Naive thymus-derived CD8-positive, alpha-beta T cell (primary cell): ENCODE results near the gene TMEM95. TPM values are rescaled to one million over a fixed set of nuclear protein-coding genes. Genes with fewer than 3 reads are reported as not detected.
A peak's percentile ranks its signal among the peaks of the same experiment; 100 is the strongest.

Experiments used
- ATAC-seq, 2 donors: fragments of 150-1000 bp; cut with Tn5 transposase in 1 of 2; sonication (Bioruptor Pico), chemical (Tn5 transposase) in 1 of 2; 1 replicate in 1 of 2; 2 replicates in 1 of 2; pipeline ENCODE4 v1.10.0; 2021; ENCODE audit warnings: mild to moderate bottlenecking in 2 of 2, moderate library complexity in 2 of 2
- POLR2A ChIA-PET: fragments of 350-600 bp; sonication (Branson Sonifier 250); formaldehyde crosslinking; loops from one replicate; lab custom pipeline; 2021; ENCODE audit warnings: antibody characterized with exemption; lab: Charles Lee
- DNase-seq, 10 donors: peaks; one replicate each; pipeline versions ENCODE4 v3.0.0 to v3.0.0-alpha.2; 2020 to 2022
- H3K27ac Mint-ChIP-seq, 10 donors: one replicate each; pipeline ENCODE4 v1.8.0; 2020 to 2022; ENCODE audit warnings: mild to moderate bottlenecking in 10 of 10, mixed read lengths in 10 of 10, moderate library complexity in 4 of 10, inconsistent platforms in 1 of 10
- H3K27me3 Mint-ChIP-seq, 5 donors: one replicate each; pipeline ENCODE4 v1.8.0; 2021 to 2022; ENCODE audit warnings: mixed read lengths in 5 of 5
- H3K36me3 Mint-ChIP-seq, 3 donors: one replicate each; pipeline ENCODE4 v1.8.0; 2020 to 2022; ENCODE audit warnings: mixed read lengths in 3 of 3, mild to moderate bottlenecking in 2 of 3, inconsistent platforms in 1 of 3
- H3K4me1 Mint-ChIP-seq, 4 donors: one replicate each; pipeline ENCODE4 v1.8.0; 2021 to 2022; ENCODE audit warnings: mixed read lengths in 4 of 4
- H3K4me3 Mint-ChIP-seq, 10 donors: one replicate each; pipeline ENCODE4 v1.8.0; 2020 to 2022; ENCODE audit warnings: mild to moderate bottlenecking in 10 of 10, mixed read lengths in 10 of 10, moderate library complexity in 6 of 10, inconsistent platforms in 1 of 10
- H3K9me3 Mint-ChIP-seq, 9 donors: one replicate each; pipeline ENCODE4 v1.8.0; 2020 to 2022; ENCODE audit warnings: mixed read lengths in 9 of 9, mild to moderate bottlenecking in 3 of 9, inconsistent platforms in 1 of 9, moderate library complexity in 1 of 9
- polyA plus RNA-seq, 3 donors: library from polyadenylated mRNA; unstranded; fragments of 300-500 nt; fragmentation: Illumina TruSeq; gene quantifications; one replicate each; pipeline ENCODE4 v1.2.3, GENCODE V29; 2021
- total RNA-seq, 8 experiments: library from RNA in 2 of 8; stranded (reverse) in 2 of 8; gene quantifications; one replicate each; pipeline ENCODE4 v1.2.3 and lab custom pipeline; 2021 to 2026

Gene TMEM95, protein sequence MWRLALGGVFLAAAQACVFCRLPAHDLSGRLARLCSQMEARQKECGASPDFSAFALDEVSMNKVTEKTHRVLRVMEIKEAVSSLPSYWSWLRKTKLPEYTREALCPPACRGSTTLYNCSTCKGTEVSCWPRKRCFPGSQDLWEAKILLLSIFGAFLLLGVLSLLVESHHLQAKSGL
- total RNA-seq (not detected), polyA plus RNA-seq (not detected), total RNA-seq (lab: John Stamatoyannopoulos, UW) (0 to 0.19 (median 0.04) reads per million in 6 experiments)

DNA sequence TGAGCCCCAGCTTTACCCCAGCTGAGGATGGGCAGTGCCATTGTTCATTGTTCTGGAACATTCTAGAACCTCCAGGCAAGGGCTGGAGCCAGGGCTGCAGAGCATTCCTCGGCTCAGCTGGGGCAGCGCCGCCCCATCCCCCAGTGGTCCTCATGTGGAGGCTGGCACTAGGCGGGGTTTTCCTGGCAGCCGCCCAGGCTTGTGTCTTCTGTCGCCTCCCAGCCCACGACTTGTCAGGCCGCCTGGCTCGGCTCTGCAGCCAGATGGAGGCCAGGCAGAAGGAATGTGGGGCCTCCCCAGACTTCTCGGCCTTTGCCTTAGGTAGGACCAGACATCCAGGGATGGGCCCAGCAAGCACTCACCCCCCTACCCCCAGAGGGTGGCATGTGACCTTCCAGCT, at the start of gene TMEM95:
Gene TMEM95 (plus strand): TSS at position 104 of the 400 bp plus-strand sequence. CDS start 49 bp downstream, at position 153.
- no peak for DNase-seq
- Mint-ChIP-seq H3K4me3 (peak within 1 kb of the TSS in 5 of 10 donors; percentile 7 to 60 (median 18)), H3K4me1 (peaks cover 13 to 52% (median 40%) of the 10 kb centered on the region in 4 donors), H3K27ac (peak within 1 kb of the TSS in 9 of 10 donors; percentile 29 to 91 (median 80)), H3K36me3 (peaks cover 0 to 11% (median 0%) of the 10 kb centered on the region in 3 donors), H3K27me3 (no peaks in the 10 kb centered on the region), H3K9me3 (no peaks in the 10 kb centered on the region)
- POLR2A ChIA-PET: interaction anchor here (0.6 to 5.1 kb wide), 14 partner anchors 18 to 234 kb away, joined by 3 to 65 read pairs (median 4); partner anchors contain the start of genes ACAP1, FGF11, GPS2 and TMEM102
- no peak for ATAC-seq

DNA sequence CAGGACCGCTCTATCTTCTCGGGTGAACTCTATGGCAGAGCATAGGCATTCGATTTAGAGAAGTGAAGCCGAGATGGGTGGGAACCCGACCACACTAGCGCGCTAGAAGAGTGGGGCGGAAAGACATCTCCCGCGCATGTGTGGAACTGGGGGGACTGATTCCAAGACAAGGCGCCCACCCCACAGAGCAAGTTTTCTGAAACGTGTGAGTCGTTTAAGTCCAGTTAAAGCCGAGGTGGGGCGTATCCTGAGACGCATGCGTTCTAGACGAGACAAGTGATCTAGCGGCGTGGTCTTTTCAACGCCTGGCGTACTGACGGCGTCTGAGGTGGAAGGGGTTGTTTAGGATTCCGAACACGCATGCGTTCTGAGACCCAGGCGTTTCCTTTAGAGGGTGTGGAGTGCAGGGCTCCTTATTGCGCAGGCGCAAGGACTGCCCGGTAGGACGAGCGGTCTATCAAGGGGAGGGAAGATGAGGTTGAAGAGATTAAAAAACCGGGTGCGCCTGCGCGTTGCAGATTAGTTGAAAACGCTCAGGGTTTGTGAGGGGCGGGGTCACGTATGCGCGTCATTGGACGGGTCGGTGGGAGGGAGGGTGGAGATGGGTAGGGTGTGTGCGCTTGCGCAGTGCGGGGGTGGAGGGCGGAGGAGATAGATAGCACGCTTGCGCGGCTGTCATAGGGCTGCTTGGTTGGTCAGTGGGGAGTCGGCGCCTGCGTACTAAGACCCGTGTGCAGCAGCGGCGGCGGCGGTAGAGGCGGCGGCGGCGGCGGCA, 47.9 kb upstream of the TMEM95 start, which contains the start of gene EIF5A:
Gene EIF5A (plus strand): TSS at position 718 of the 775 bp plus-strand sequence. CDS start 2,008 bp downstream, outside the sequence.
- H3K4me1 Mint-ChIP-seq: peaks cover 23 to 40% (median 37%) of the 10 kb centered on the region in 4 donors
- peak within 1 kb of the TSS; percentile 90 to 99 (median 96) for H3K4me3 Mint-ChIP-seq
- peak within 1 kb of the TSS; percentile 96 to 100 (median 99) for H3K27ac Mint-ChIP-seq
- H3K36me3 Mint-ChIP-seq: peaks cover 17 to 36% (median 24%) of the 10 kb centered on the region in 3 donors
- H3K27me3 Mint-ChIP-seq: peaks cover 0 to 4% (median 0%) of the 10 kb centered on the region in 5 donors
- POLR2A ChIA-PET: interaction anchor here (0.7 to 14.2 kb wide), 4 partner anchors 8 to 852 kb away, joined by 4 to 168 read pairs (median 10); partner anchors contain the start of genes ACAP1, GPS2 and NEURL4
- H3K9me3 Mint-ChIP-seq: no peaks in the 10 kb centered on the region
- DNase-seq: peak; percentile 98 to 100 (median 100)
- ATAC-seq: peak; percentile 68 to 70

DNA sequence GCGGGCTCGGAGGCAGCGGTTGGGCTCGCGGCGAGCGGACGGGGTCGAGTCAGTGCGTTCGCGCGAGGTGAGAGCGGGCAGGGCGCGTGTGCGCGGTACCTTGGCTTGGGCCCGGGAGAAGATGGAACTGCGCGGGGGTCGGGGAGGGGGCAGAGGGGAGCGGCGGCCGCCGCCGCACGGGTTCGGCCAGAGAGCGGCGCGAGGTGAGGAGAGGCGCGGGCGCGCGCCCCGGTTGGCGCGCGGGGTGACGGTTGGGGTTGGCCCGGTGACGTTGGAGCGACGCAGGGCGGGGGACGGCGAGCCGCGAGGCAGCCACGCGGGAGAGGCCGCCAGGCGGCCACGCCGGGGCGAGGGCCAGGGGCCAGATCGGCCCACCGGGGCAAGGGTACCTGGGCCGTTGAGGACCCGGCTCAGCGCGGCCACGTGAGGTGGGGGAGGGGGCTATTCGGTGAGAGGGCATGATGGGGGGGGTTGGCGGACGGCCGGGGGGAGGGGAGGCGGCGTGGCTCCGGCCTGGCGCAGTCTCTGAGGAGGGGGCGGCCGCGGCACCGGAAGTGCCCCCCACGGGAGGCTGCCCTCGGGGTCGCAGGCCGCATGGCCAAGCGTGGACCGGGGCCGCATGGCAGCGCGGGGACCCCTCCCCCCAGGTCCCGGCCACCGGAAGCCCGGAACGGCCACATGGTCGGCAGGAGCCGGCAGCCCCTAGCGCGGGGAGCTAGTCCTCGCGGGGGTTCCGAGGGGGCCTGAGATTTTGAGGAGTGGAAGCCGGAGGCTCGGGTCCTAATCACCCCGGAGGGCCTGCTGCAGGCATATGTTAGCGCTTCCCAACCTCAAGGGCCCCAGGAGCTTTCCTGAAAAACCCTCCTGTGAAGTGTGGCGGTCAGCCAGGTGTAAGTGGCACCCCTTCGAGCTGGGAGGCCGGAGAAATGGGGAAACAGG, 47.0 kb upstream of the TMEM95 start:
- Mint-ChIP-seq H3K4me1 (peaks cover 25 to 49% (median 45%) of the 10 kb centered on the region in 4 donors), H3K27ac (peak overlapping the region; percentile 96 to 100 (median 99)), H3K36me3 (peaks cover 17 to 45% (median 24%) of the 10 kb centered on the region in 3 donors), H3K27me3 (peaks cover 0 to 4% (median 0%) of the 10 kb centered on the region in 5 donors), H3K9me3 (no peaks in the 10 kb centered on the region), H3K4me3 (peak overlapping the region; percentile 90 to 99 (median 96))
- ATAC-seq: peak; percentile 2 to 4
- POLR2A ChIA-PET: interaction anchor here (0.6 to 14.2 kb wide), 18 partner anchors 12 to 378 kb away, joined by 3 to 168 read pairs (median 4); partner anchors contain the start of genes ACAP1, NEURL4, PHF23 and PLSCR3
- peak in 9 of 10 donors; percentile 41 to 81 (median 62) for DNase-seq

DNA sequence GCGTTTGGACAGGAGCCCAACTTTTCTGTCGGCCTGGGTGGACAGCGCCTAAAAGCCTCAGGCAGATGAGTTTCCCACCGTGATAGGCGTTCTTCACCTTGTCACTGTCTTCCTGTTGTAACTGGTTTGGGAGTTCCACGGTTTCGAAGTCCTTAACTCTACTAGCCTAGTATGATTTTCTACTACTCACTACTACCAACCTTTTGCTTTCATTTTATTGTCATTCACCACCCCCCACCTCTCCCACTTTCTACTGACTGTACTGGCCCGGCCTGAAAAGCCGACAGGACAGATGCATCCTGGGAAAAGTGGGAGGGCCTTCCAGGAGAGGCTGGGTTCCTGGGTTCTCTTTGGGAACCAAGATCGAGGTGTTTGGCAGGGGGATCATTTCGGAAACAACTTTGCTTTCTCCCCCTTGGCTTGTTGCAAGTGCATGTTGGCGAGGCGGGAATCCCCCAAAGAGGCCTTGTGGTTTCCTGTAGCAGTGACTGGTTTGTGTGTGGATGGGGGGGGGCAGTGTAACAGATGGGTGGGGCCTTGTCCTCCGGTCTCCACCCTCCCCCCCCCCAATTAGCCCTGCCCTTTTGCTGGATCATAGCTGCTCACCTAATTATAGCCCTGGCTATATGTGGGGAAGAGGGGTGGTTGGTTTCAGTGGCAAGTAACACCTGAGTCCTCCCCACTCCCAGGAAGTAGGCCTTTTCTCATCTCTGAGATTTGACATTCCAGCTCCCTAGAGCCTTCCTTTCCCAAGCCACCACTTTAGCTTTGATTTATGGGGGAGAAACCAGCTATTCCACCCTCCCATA, 46.1 kb upstream of the TMEM95 start:
- Mint-ChIP-seq H3K4me3 (peak overlapping the region; percentile 90 to 99 (median 96)), H3K27me3 (peaks cover 0 to 4% (median 0%) of the 10 kb centered on the region in 5 donors), H3K4me1 (peaks cover 26 to 57% (median 54%) of the 10 kb centered on the region in 4 donors), H3K9me3 (no peaks in the 10 kb centered on the region), H3K27ac (peak overlapping the region; percentile 95 to 100 (median 99)), H3K36me3 (peaks cover 17 to 54% (median 27%) of the 10 kb centered on the region in 3 donors)
- POLR2A ChIA-PET: interaction anchor here (0.6 to 14.2 kb wide), 23 partner anchors 9 to 377 kb away, joined by 3 to 168 read pairs (median 4); partner anchors contain the start of genes ACAP1, NEURL4, PHF23 and PLSCR3
- ATAC-seq (peak; percentile 26 to 40), DNase-seq (peak; percentile 64 to 95 (median 90))

DNA sequence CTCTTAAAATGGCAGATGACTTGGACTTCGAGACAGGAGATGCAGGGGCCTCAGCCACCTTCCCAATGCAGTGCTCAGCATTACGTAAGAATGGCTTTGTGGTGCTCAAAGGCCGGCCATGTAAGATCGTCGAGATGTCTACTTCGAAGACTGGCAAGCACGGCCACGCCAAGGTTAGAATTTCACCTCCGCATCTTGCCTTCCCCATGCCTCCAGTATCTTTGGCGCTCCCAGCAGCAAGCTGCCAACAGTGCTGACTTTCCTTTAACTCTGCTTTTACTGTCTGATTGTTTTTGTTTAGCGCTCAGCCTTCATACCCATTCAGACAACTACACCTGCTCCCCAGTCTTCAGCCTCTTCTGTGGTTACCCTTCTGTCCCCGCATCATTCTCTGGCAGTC, 45.3 kb upstream of the TMEM95 start:
- peaks cover 17 to 59% (median 27%) of the 10 kb centered on the region in 3 donors for H3K36me3 Mint-ChIP-seq
- H3K9me3 Mint-ChIP-seq: no peaks in the 10 kb centered on the region
- peaks cover 31 to 65% (median 60%) of the 10 kb centered on the region in 4 donors for H3K4me1 Mint-ChIP-seq
- ATAC-seq (no peak), DNase-seq (no peak)
- POLR2A ChIA-PET: interaction anchor here (0.6 to 14.2 kb wide), 14 partner anchors 8 to 263 kb away, joined by 3 to 168 read pairs (median 4); partner anchors contain the start of genes ACAP1, NEURL4, SLC2A4 and TMEM102
- H3K27ac Mint-ChIP-seq: peak overlapping the region; percentile 95 to 100 (median 99)
- peaks cover 0 to 4% (median 0%) of the 10 kb centered on the region in 5 donors for H3K27me3 Mint-ChIP-seq
- H3K4me3 Mint-ChIP-seq: peak overlapping the region; percentile 90 to 99 (median 96)

DNA sequence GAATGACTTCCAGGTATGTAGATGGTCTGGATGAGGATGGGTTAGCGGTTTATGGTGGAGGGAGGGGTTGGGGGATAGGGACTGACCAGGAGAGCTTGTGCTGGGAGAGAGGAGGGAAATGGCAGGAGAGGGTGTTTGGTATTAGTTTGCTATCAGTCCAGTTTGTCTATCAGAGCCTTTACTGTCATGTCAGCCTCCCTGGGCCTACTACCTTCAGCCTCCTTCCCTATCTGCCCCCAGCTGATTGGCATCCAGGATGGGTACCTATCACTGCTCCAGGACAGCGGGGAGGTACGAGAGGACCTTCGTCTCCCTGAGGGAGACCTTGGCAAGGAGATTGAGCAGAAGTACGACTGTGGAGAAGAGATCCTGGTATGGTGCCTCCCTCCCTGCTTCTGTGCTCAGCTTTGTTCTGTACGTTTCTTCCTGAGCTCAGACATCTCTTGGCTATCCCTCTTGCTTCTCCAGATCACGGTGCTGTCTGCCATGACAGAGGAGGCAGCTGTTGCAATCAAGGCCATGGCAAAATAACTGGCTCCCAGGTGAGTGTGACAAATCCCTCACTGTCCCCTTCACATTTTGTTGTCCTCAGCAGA, 43.7 kb upstream of the TMEM95 start:
- no peak for DNase-seq
- H3K9me3 Mint-ChIP-seq: no peaks in the 10 kb centered on the region
- H3K27ac Mint-ChIP-seq: peak overlapping the region; percentile 19 to 100 (median 99)
- H3K4me3 Mint-ChIP-seq: peak overlapping the region in 8 of 10 donors; percentile 18 to 93 (median 71)
- POLR2A ChIA-PET: interaction anchor here (2.9 to 14.2 kb wide), 4 partner anchors 10 to 39 kb away, joined by 11 to 168 read pairs (median 84); partner anchors contain the start of genes ACAP1 and NEURL4
- peaks cover 17 to 62% (median 27%) of the 10 kb centered on the region in 3 donors for H3K36me3 Mint-ChIP-seq
- H3K4me1 Mint-ChIP-seq: peaks cover 37 to 73% (median 66%) of the 10 kb centered on the region in 4 donors
- peaks cover 0 to 4% (median 0%) of the 10 kb centered on the region in 5 donors for H3K27me3 Mint-ChIP-seq
- ATAC-seq: no peak

DNA sequence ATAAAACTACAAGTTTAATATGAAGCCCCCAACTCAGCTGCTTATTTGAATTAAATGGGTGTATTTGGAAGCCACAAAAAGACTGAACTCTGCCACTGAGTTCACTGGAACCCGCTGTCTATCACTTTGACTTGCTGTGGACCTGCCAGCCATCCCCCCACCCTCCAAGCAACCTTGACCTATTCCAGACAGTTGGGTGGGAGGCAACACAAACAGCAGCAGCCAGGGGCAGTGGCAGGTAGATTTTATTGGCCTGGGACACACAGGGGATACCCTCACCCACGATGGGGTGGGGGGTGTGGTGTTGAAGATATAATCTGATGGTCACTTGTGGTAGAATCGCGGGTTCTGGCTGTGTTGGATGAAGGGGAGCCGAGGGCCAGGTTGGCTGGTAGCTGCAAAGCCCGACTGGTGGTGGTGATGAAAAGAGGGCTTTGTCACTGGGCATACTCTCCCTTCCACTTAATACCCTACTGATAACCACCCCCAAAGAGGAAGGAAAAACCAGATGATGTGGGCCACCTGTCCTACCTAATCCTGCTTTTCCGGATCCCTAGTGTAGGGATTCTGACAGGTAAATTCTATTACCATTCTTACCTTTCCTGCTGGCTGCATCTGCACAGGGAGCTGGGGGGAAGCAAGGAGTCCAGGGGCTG, 42.4 kb upstream of the TMEM95 start:
- Mint-ChIP-seq H3K27ac (peak overlapping the region; percentile 81 to 97 (median 92)), H3K36me3 (peaks cover 17 to 67% (median 27%) of the 10 kb centered on the region in 3 donors), H3K9me3 (no peaks in the 10 kb centered on the region), H3K4me1 (peaks cover 37 to 77% (median 65%) of the 10 kb centered on the region in 4 donors), H3K27me3 (no peaks in the 10 kb centered on the region), H3K4me3 (peak overlapping the region; percentile 7 to 95 (median 78))
- no peak for DNase-seq
- no peak for ATAC-seq
- POLR2A ChIA-PET: interaction anchor here (0.9 to 14.2 kb wide), 10 partner anchors 9 to 61 kb away, joined by 3 to 168 read pairs (median 6); partner anchors contain the start of genes ACAP1, CLDN7, CTDNEP1 and ELP5

DNA sequence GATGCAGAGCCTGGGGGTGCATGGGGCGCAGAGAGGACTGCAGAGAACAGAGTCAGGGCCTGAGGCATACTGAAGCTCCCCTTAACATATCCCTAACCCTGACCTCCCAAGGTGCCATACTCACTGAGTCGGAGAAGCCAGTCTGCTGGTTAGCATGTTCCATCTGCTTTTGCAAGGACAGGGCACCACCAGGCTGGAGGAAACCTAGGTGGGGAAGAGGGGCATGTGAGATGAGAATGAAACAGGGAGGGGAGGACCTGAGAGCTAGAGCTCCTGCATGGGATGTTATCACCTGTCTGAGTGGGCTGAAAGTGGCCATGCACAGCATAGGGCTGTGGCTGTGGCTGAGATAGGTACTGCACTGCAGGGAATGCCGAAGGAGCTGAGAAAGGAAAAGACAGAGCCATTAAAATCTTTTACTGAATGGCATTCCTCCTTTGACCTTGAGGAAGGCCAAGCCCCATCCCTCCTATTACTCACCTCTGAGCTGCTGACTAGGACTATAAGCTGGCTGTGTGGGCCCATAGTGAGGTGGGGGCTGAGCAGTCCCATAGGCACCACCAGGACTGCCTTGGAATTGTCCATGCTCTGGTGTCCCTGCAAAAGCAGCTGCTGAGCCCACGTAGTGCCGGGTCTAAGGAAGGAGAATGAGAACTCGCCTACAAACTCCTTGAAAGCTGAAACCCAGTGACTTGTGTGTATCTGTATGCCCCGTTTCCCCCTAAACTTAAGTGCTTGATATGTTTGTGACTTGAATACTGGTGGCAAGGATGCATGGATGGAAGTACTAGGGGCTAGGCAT, 41.7 kb upstream of the TMEM95 start:
- Mint-ChIP-seq H3K4me3 (peak overlapping the region; percentile 36 to 95 (median 84)), H3K36me3 (peaks cover 17 to 69% (median 30%) of the 10 kb centered on the region in 3 donors), H3K9me3 (no peaks in the 10 kb centered on the region), H3K4me1 (peaks cover 37 to 77% (median 66%) of the 10 kb centered on the region in 4 donors), H3K27me3 (no peaks in the 10 kb centered on the region), H3K27ac (peak overlapping the region; percentile 81 to 97 (median 92))
- ATAC-seq: no peak
- POLR2A ChIA-PET: interaction anchor here (0.6 to 14.2 kb wide), 15 partner anchors 8 to 172 kb away, joined by 3 to 168 read pairs (median 6); partner anchors contain the start of genes ACAP1, CLDN7, CTDNEP1 and ELP5
- peak in 1 of 10 donors; percentile 49 for DNase-seq
